ENCODE measurements around the gene KAT8.

GRCh38 chr16:31080756-31081419 lies 36.6 kb upstream of the KAT8 start:
- TF ChIP-seq CTCF (IDR thresholded peaks at IDR 0.05; ENCODE audit: low read length), result no peak
- TF ChIP-seq EZH2 (optimal IDR thresholded peaks at IDR 0.05; ENCODE audit: low read depth, low read length), result no peak
